AG04449 (cell line): ENCODE data around the gene IL9.

ENCODE experiments used
- CTCF ChIA-PET: fragments of 350-600 bp; formaldehyde crosslinking; extraction: SDS; loops from one replicate; lab custom pipeline; 2021; ENCODE audit warnings: antibody characterized with exemption; lab: Yijun Ruan, JAX
- POLR2A ChIA-PET: fragments of 400-600, 350-600 bp; formaldehyde crosslinking; extraction: SDS; loops from one replicate; lab custom pipeline; 2020; ENCODE audit warnings: antibody characterized with exemption, inconsistent platforms; lab: Yijun Ruan, JAX
- DNase-seq: peaks from one replicate; pipeline ENCODE4 v3.0.0-alpha.2; 2010; ENCODE audit warnings: low read depth, low spot score
- H3K4me3 ChIP-seq: 2 replicates; pipeline ENCODE4 v1.5.1; 2011; ENCODE audit warnings: low read depth, mild to moderate bottlenecking, control low read depth, low read length
- TF ChIP-seq, protein P1 (sequence below): IDR thresholded peaks from one replicate; pipeline ENCODE4 v1.5.1; 2011; ENCODE audit warnings: mild to moderate bottlenecking, moderate library complexity, low read length, control low read depth, inconsistent platforms; ENCODE audit not compliant: insufficient read depth; ENCODE audit errors: missing control alignments

The IL9 gene

DNA sequence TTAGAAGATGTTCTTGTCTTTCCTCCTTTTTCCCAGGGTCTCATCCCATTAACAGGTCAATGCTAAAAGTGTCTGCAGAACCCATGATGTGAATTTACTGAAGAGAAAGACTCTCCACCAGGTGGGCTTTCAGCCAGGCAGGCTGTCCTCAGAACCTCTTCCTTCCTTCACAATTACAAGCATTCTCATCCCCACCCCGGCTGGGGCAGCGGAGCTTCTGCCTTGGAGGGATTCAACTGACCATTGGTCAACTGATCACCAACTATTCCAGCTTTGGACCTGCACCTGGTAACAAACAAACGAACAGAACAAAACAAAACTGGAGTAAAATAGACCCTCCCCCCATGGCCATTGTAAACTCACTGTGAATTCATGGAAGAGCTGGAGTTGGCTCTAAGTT lies 12.6 kb downstream of the IL9 start:
- no peak overlapping the region for H3K4me3 ChIP-seq
- TF ChIP-seq, protein P1, sequence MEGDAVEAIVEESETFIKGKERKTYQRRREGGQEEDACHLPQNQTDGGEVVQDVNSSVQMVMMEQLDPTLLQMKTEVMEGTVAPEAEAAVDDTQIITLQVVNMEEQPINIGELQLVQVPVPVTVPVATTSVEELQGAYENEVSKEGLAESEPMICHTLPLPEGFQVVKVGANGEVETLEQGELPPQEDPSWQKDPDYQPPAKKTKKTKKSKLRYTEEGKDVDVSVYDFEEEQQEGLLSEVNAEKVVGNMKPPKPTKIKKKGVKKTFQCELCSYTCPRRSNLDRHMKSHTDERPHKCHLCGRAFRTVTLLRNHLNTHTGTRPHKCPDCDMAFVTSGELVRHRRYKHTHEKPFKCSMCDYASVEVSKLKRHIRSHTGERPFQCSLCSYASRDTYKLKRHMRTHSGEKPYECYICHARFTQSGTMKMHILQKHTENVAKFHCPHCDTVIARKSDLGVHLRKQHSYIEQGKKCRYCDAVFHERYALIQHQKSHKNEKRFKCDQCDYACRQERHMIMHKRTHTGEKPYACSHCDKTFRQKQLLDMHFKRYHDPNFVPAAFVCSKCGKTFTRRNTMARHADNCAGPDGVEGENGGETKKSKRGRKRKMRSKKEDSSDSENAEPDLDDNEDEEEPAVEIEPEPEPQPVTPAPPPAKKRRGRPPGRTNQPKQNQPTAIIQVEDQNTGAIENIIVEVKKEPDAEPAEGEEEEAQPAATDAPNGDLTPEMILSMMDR, result no peak
- no peak for DNase-seq
- ChIA-PET POLR2A (no interaction called here), CTCF (interaction anchor here (1.2 to 8.1 kb wide), 5 partner anchors 9 to 367 kb away, joined by 3 to 67 read pairs (median 13); no protein-coding TSS in a partner anchor)

DNA sequence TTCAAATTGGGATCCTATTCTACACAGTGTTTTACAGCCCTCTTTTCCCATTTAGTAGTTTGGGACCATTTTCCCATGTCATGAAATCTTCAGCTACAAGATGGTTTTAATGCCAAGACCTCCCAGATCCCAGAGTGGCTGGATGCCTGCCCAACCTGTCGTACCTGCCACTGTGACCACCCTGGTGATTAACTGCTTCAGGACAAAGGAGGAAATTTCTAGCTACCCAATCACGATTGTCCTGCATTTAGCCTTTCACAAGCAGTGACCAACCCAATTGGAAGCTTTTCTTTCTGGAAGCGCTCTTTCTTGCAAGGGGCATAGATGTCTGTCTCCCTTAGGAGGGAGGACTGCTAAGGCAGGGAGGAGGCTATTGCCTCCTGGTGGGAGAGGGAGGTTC lies 13.8 kb downstream of the IL9 start:
- ChIA-PET CTCF (interaction anchor here (1.2 to 8.1 kb wide), 9 partner anchors 10 to 330 kb away, joined by 3 to 67 read pairs (median 5); no protein-coding TSS in a partner anchor), POLR2A (no interaction called here)
- TF ChIP-seq, protein P1, result no peak
- no peak overlapping the region for H3K4me3 ChIP-seq
- DNase-seq, result no peak

DNA sequence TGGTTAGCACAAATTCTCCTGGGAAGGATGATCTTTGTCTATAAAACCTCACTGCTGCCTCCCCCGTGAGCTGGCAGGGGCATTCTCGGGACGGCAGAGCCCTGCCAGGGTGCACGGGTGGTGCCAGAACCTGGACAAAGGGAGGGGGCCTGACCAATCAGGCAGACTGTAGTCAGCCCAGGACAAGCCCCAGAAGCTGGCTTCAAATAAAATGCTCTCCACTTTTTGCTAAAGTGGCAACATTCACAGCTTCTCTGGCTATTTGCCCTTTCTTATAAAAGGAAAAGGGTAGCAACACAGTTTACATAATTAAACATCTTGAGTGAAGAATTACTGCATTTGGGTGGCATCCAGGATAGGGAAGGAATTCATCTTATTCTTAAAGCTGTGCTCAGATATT lies 14.4 kb downstream of the IL9 start:
- TF ChIP-seq, protein P1, result no peak

DNA sequence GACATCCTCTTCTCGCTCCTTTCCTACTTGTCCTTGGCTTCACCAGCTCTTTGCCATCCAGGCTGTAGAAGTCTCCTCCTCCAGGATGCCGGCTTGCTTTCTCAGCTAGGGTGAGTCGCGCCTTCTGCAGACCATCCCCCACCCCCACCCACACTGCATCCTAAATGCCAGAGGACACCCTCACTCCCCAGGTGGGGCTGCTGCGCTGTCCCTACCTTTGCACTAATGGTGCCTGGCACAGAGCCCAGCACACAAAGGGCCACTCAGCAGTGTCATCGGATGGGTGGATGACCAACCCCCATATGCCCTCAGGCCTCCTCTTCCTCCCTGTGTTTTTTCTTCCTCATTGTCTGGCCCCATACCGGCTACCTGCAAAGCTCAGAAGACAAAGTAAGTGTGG lies 14.8 kb downstream of the IL9 start:
- DNase-seq, result no peak
- POLR2A ChIA-PET, result no interaction called here
- CTCF ChIA-PET, result interaction anchor here (0.8 to 8.1 kb wide), 5 partner anchors 11 to 332 kb away, joined by 3 to 67 read pairs (median 13); no protein-coding TSS in a partner anchor
- H3K4me3 ChIP-seq, result no peak overlapping the region
- TF ChIP-seq, protein P1, result no peak

More for the DNA sequence above, 14.4 kb downstream of the IL9 start:
- DNase-seq, result no peak
- POLR2A ChIA-PET, result no interaction called here
- CTCF ChIA-PET, result interaction anchor here (0.8 to 8.1 kb wide), 10 partner anchors 11 to 331 kb away, joined by 3 to 67 read pairs (median 4); no protein-coding TSS in a partner anchor
- H3K4me3 ChIP-seq, result no peak overlapping the region

DNA sequence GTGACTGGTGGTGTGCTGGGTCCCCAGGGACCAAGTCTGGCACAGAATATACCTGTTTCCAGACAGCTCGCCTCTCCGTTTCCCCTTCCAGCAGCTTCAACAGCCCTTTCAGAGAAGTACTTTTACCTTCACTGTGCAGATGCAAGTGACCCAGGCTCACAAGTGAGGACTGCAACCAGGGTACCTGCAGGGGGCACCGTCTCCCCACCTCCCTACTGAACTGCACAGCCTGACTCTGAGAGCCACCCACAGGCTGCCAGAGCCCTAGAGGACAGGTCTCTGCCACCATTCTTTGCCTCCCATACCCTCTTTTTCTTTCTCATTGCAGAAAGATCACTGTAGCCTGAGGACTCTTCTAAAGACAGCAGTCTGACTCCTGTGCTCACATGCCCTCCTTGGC lies 15.4 kb downstream of the IL9 start:
- TF ChIP-seq, protein P1, result peak; percentile 27

DNA sequence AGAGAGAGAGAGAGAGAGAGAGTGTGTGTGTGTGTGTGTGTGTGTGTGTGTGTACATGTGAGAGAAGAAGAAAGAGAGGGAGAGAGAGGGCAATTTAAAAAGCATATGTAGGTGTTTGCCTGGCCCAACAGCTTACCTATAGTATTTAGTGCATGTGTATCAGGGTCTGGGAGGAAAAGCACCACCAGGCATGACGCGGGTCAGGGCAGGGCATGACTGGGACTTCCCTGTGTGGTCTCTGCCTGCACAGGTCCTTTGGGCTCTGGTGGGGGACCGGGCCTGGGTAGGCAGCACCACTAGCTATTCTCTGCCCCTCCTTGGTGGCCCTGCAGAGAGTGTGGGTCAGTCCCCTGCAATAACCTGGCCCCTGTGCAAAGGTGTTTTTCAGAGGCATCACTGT lies 16.1 kb downstream of the IL9 start:
- no peak for DNase-seq
- POLR2A ChIA-PET, result no interaction called here
- TF ChIP-seq, protein P1, result no peak
- no peak overlapping the region for H3K4me3 ChIP-seq
- CTCF ChIA-PET, result interaction anchor here (1.0 to 8.1 kb wide), 3 partner anchors 203 to 333 kb away, joined by 3 to 67 read pairs (median 39); no protein-coding TSS in a partner anchor

More for the DNA sequence above, 15.4 kb downstream of the IL9 start:
- POLR2A ChIA-PET, result no interaction called here
- H3K4me3 ChIP-seq, result no peak overlapping the region
- no peak for DNase-seq
- CTCF ChIA-PET, result interaction anchor here (1.0 to 8.1 kb wide), 3 partner anchors 202 to 332 kb away, joined by 3 to 67 read pairs (median 39); no protein-coding TSS in a partner anchor
